ENCODE results near the gene CD300LB.

The CD300LB gene

DNA sequence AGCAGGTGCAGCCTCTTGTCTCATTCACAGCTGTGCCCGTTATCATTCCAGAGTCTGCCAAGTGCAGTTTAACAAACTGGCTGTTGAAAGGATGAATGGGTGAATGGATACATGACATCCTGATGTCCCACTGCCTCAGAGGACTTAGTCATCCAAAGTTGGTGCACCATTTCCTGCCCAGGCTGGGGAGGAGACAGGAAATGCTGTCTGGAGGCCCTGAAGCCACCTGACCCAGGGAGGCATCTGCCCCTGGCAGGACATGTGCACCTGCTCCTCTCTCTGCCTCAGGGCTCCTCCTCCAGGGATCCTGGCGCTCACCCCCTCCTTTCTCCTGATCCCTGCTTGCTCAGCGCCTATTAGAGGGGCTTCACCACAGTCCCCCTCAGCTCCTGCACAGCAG is 16.5 kb upstream of the CD300LB start:
- DNase-seq, result no peak

- DNase-seq, result no peak
Observed at GRCh38 chr17:74547264-74547663, 16.0 kb upstream of the CD300LB start.

- DNase-seq, result no peak
Observed at GRCh38 chr17:74546586-74546985, 15.3 kb upstream of the CD300LB start.

DNA sequence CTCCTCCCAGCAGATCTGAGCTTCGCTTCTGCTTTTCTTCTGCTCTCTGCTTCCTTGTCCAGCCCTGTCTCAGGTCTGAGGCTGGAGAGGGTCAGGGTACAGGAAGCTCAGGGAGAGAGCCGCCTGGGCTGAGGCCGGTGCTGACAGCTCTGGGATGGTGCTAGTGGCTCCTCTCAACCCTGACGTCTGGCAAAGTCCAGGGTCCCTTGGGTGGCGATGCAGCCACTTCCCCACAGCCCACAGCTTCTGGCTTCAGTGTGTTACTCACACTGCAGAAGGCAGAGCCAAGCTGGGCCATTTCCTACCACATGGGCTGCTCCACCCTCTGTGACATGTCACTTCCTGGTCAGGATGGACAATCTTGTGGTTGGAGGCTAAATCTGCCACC is 14.6 kb upstream of the CD300LB start, which contains the start of gene CD300C:
Gene CD300C (minus strand): TSS at position 273 of the 388 bp plus-strand sequence. CDS start 333 bp downstream, outside the sequence.
- no peak for DNase-seq

DNA sequence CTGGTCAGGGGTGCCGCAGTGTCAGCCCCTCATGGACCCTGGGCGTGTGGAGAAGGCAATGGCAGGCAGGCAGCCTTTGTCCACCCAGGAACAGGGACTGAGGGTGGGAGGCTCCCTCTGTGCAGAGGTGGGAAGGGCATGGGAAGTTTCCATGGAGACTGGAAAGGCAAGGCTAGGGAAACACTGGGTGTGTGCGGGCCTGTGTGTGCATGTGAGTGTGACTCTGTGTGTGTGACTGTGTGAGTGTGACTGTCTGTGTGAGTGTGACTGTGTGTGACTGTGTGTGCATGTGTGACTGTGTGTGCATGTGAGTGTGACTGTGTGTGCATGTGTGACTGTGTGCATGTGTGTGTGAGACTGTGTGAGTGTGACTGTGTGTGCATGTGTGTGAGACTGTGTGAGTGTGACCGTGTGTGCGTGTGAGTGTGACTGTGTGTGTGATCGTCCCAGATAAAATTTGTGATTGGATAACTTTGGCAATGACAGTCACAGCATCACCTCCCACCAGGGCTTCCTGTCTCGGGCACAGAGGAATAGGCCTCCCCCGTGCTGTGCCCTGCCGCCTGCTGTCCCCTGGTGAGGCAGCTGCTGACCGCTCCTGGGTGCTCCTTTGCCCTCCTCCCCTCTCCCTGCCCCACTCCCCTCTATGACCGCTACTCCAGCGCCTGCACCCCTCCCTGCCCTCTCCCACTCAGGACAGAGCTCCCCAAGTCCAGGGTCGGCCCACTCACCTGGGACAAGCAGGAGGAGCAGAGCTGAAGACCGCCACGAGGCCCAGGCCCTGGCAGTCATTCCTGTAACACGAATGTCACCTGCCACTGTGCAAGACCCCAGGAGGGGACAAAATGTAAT is 13.9 kb upstream of the CD300LB start:
- DNase-seq, result no peak

DNA sequence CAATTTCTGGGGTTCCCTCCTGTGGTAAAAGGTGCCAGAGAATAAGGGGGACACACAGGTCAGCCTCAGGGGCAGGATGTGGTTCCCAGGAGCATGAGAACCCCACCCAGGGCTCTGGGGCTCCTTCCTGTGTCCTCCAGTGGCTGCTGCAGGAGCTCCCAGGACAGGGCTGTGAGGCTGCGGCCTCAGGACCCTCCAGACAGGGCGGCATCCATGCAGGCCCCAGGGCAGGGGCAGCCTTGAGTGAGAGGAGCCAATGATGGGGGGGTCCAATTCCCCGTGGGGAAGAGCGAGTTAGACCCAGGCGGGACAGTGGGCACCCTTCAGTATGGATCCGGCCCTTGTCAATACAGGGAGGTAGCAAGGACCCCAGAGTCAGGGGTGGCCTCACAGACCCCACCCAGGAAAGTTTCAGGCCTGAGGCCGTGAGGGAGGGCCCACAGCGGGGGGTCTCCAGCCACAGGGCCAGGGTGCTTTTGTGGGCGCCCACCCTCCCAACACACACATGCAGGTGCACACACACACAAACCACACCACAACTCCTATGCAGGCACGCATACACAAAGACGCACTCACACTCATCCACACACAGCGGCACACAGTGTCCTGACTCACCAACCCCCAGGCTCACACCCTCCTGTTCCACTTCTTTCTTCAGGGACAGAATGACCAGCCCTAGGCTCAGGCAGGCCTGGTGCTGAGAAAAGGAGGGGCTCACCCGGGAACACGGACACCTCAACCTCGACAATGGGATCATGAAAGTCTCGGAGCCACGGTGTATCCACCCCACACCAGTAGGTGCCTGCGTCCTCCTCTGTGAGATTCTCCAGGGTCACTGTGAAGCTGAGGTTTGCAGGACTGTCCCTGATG is 12.9 kb upstream of the CD300LB start:
- DNase-seq, result no peak

DNA sequence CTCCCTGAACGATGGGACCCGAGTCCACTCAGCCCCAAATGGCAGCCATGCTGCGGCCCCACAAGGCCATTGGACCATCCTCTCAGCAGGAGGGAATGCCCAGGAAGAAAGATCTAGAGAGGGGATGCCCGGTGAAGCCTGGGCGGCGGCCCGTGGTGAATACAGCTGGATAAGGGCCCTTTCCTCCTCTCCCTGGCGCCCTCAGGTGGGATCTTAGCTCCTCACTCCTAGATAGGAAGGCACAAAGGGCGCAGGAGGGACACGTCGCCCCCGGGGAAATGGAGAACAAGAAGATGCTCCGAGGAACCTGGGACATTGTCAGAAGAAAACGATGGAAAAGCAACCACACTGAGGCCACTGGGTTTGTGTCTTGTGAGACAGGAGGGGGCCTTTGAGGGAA is 12.1 kb upstream of the CD300LB start:
- no peak for DNase-seq

- no peak for DNase-seq
Observed at GRCh38 chr17:74542727-74543383, 11.6 kb upstream of the CD300LB start.

DNA sequence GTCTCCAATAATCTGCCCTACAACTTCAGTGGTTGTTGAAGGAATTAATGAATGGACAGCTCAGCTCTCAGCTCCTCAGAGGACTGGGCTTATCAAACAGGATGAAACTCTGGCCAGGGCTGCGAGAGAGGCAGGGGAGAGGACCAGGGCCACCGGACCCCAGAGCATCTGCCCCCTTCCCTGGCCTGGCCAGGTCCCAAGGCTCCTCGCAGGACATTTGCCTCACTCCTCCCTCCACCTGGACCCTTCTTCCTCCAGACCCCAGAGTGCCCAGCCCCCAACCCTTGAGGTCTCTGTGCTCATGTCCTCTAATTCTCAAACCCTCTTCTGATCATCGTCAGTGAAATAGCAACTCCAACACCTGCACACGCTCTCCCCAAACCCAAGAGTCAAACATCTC is 10.9 kb upstream of the CD300LB start:
- no peak for DNase-seq

DNA sequence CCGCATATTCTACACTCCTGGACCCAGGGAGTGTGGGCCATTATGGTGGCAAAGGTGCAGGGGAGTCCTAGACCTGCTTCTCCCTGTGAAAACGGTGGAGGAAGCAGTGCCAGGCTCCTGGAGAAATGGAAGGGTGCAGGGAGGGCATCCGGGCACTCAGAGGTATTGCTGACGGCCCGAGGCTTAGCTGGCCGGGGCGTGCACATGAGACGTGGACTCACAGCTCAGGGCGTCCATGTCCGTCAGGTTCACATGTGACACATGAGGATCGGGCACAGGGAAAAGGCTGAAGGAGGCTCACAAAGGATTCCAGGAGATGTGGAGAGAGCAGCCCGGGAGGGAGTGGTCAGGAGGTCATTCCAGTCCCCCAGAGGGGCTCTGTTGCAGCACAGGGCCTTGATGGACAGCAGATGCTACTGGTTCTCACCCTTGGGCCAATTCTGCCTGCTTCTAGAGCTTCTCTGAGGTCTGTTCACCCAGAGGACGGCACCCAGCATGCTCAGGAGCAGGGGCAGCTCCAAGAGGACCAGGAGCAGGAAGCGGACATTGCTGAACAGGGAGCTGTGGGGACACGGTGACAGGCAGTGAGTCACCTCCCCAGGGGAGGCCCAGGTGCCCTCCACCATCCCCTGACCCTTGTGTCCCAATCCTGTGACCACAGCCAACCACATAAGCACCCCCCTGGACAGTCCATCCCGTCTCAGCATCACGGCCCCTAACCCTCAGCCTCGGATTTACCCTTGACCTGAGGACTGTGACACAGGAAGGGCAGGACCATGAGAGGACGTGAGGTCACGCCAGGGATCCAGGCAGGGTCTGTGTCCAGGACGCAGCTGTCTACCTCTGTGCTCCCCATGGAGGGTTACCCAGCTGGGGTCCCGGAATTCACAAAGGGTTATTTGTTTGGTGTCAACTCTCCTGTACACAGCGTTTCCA is 10.2 kb upstream of the CD300LB start:
- DNase-seq, result no peak

DNA sequence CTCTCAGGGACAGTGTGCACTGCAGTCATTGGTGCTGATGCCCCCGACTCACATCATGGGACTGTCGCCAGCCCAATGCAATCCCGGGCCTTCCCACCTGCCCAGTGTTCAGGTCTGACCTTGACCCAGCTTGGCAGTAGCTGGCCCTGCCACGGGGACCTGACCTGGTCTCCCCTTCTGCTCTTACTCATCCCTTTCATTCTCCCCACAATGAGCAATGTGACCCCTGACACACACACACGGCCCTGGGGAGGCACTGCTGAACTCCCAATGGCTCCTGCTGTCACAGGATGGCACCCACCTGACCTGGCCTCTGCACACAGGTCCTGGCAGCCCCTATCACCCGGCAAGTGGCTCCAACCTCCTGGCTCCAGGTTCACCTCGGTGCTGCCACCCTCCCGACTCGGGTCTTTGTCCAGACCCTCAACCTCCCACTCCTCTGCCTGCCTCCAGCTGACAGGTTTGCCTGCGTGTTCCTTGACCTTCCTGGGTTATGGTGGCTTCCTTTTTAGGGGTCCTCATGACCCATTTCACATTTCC is 8.1 kb upstream of the CD300LB start:
- no peak for DNase-seq

DNA sequence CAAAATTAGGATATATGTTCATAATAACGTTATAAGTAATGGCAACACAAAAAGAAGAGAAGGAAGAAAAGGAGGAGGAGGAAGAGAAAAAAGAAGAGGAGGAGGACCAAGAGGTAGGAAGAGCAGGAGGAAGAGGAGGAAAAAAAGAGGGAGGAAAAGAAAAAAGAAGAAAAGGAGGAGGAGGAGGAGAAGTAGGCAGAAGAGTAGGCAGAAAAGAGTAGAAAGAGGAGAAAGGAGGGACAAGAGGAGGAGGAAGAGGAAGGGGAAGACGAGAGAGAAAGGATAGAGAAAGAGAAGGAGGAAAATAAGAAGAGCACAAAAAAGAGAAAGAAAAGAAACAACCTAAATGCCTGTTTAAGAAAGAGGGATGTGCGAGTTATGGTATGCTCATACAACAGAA is 5.6 kb upstream of the CD300LB start:
- no peak for DNase-seq

- no peak for DNase-seq
Observed at GRCh38 chr17:74532115-74532514, 840 bp upstream of the CD300LB start.

GRCh38 chr17:74530831-74531150 is 484 bp downstream of the CD300LB start:
- DNase-seq, result no peak

DNA sequence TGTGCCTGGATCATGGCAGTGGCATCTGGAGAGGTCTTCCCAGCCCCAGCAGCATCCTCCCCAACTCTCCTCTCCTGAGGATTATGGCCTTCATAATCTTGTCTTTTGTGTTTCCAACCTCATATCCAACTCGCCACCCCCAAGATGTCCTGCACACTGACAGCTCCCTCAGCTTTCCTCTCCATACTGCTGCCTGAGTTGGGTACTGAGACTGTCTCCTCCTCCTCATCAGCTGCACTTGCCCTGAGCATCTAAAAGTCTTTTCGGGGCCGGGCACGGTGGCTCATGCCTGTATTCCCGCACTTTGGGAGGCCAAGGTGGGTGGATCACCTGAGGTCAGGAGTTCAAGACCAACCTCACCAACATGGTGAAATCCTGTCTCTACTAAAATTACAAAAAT is 2.0 kb downstream of the CD300LB start:
- no peak for DNase-seq

GRCh38 chr17:74528491-74529199 is 2.6 kb downstream of the CD300LB start:
- DNase-seq, result no peak

DNA sequence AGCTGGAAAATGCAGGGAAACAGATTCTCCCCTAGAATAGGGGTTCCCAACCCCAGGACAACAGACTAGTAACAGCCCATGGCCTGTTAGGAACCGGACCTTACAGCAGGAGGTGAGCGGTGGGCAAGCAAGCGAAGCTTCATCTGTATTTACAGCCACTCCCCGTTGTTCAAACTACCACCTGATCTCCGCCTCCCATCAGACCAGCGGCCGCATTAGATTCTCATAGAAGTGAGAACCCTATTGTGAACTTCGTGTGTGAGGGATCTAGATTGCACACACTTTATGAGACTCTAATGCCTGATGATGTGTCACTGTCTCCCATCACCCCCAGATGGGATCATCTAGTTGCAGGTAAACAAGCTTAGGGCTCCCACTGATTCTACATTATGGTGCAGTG is 3.5 kb downstream of the CD300LB start:
- DNase-seq, result no peak

DNA sequence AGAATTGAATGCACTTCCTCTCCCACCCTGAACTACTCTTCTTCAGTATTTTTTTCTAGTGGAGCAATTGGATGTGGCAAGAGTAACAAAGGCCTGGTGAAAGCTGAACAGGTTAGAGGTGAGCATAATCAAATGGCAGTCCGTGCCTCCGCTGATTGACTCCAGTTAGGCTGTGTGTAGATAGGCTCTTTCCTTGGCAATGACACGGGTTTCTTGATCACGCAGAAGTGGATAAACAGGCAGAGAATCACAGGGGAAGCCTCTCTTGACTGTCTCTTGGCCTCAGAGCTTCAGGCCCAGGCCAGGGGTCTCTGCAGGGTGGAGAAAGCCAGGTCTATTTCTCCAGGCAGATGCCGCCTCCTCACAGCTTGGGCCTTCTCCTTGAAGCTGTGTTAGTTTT is 4.2 kb downstream of the CD300LB start:
- DNase-seq, result no peak

- no peak for DNase-seq
Observed at GRCh38 chr17:74526681-74527080, 4.6 kb downstream of the CD300LB start.

GRCh38 chr17:74525781-74526288 is 5.4 kb downstream of the CD300LB start:
- no peak for DNase-seq

- no peak for DNase-seq
Observed at GRCh38 chr17:74525465-74525725, 5.9 kb downstream of the CD300LB start.
